GM19328 (cell line): ENCODE results near the gene GATAD2B.
"Not testable (repeated sequence)": the region's sequence is repeated elsewhere in the genome, so short reads cannot be mapped to it uniquely, and the experiment has no call there.

Experiments used
- ATAC-seq: cut with Tn5 transposase; IDR thresholded peaks from one replicate; pipeline ENCODE4 v1.9.1; 2021; ENCODE audit warnings: mild to moderate bottlenecking, moderate library complexity; ENCODE audit not compliant: unreplicated experiment

GATAD2B gene

GRCh38 chr1:153932156-153933131 is 9.7 kb upstream of the GATAD2B start:
- no peak for ATAC-seq

DNA sequence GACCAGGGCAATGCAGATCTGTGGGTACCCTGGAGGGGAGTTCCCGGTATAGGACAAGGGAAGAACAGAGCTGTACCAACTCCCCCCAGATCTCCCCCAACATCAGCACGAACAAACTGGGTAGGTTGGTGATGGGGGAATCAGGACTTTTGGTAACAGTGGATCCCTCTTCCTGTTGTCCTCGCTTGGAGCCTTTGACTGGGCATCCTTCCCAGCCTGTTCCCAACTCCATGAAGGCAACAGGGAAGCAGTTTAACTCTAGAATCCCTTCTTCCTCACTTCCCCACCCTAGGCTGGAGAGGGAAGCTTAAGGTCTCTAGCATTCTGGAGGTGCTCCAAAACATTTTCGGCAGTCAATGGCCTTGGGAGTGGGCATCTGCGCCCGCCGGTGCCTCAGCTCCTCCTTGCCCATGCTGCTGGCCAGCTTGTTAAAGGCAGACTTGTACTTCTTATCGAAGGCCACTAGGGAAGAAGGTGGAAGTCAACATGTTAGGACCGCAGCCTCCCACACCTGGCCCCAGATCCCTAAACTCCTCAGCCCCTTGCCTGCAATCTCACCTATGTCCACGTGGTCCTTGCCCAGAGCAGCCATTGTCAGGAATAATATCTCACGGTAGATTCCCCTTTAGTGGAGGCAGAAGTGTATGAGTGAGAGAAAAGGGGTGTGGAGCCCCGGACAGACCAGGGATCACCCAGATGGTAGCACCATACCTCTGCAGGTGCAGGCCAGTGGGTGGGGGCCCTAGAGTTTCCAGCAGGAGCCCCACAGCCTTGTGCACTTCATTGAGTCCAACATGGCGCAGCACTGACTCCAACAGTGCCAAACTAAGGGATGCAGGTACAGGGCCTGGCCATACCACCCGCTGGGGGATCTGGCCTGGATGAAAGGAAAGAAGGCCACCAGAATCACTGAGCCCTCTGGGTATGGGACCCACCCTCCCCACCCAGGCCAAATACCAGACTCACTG is 7.5 kb upstream of the GATAD2B start:
- no peak for ATAC-seq

- ATAC-seq, result no peak
Measured at GRCh38 chr1:153929426-153929825, 6.7 kb upstream of the GATAD2B start.

DNA sequence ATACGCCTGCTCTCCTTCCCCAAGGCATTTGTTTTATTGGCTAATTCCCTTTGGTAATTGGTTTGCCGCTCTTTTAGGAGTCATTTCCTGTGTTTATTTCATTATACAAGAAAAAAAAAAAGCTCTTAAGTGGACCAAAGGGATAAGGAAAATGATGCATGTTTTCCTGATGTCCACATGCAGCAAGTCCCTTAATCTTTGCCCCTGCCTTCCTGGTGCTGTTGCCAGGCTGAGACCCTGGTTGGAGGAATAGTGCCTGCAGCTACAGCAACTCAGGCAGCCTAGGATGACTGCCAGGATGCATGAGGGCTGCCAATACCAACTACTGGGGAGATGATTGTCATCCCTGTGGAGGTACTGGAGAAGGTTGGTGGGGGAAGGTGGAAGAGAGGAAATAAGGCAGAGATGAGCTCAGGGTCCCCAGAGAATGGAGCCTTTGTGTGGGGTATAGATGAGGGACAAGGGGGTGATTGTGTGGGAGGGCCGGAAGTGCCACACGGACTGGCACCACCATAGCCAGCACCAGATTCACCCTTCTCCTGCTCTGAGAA is 6.1 kb upstream of the GATAD2B start:
- ATAC-seq, result no peak

- no peak for ATAC-seq
Measured at GRCh38 chr1:153928245-153928644, 5.5 kb upstream of the GATAD2B start.

DNA sequence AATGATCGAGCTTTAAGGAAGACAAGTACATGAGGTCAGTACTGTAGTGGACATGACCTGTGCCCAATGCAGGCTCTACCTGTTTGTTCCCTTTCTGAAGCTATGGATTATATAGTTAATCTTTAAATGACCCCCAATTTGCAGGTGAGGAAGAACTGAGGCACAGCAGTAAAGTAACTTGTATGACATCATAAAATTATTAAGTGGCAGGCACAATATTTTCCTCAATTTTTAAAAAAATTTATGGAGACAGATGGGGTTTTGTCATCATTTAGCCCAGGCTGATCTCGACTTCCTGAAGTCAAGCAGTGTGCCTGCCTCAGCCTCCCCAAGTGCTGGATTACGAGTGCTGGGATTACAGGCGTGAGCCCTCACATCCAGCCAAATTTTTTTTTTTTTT is 3.6 kb upstream of the GATAD2B start:
- no peak for ATAC-seq

DNA sequence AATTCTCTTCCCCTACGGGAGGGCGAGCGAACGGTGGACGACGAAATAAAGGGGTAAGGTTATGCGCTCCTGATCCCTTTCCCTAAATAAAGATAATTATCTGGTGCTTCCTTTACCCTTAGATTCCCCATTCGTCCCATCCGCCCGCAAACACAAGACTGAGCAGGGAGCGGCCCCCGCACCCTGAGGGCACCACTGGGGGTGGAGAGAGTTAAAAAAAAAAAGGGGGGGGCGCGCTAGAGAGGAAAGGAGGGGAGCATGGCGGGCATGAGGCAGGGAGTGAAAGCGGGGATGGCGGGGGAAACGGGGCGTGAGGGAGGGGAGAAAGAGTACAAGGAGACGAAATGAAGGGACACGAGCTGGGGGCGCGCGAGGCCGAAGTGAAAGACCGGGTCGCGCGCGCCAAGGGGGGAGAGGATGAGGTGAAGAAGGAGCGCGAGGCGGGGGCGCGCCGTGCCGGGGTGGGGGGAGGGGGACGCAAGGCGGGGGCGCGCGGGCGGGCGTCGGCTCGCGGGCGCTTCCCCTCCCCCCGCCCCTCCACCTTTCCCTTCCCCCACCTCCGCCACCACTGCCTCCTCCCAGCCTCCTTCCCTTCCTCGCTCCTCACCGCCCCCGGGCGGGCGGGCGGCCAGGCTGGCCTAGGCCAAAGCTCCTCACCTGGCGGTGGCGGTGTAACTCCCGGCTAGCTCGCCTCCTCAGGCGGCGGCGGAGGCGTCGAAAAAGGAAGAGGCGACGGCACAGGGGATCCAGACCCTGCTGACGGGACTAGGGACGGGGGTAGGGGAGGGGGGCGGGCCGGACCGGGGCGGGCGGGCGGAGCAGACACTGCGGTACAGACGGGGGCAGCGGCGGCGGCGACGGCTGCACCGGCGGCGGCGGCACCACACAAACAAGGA is 448 bp downstream of the GATAD2B start:
- peak; percentile 19 for ATAC-seq

DNA sequence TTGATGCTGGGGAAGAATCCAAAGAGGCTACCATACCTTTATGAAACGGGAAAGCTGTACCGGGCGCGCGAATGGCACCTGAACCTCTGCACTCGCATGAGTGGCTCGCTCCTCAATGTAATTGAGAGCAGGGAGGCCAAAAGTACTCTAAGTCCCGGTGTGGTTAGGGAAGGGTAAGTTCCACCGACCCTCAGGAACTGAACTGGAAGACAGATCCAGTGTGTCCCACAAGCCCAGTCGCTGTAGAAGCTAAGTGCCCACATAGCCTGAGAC is 1.0 kb downstream of the GATAD2B start:
- ATAC-seq, result no peak

DNA sequence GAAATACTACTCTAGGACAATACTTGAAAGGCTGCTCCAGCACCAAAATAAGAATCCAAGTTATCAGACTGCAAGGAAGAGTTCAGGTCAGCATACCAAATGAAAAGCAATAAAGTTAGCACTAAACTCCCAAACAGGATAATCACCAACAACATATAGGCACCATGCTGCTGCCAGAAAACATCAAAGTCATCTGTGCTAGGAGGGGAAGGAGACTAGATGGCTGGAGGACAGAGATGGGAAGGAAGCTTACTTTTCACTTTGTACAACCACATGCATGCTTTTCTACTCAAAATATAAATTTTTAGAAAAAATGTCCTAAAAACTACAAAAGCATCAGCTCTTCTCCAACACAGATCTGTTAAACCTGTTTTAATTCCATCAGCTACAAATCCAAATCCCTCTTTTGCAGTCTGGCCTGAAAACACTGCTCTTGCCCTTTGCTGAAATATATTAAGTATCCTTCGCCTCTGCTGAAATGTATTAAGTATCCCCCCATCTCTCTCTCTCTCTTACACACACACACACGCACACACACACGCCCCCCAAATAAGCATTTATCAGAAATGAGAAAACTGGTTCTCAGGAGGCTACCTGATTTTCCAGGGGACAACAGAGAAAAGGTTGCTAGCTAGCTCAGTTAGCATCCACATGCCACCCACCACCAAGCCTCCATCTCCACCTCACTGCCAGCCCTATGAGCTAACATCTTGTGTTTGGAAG is 1.5 kb downstream of the GATAD2B start:
- ATAC-seq, result no peak

DNA sequence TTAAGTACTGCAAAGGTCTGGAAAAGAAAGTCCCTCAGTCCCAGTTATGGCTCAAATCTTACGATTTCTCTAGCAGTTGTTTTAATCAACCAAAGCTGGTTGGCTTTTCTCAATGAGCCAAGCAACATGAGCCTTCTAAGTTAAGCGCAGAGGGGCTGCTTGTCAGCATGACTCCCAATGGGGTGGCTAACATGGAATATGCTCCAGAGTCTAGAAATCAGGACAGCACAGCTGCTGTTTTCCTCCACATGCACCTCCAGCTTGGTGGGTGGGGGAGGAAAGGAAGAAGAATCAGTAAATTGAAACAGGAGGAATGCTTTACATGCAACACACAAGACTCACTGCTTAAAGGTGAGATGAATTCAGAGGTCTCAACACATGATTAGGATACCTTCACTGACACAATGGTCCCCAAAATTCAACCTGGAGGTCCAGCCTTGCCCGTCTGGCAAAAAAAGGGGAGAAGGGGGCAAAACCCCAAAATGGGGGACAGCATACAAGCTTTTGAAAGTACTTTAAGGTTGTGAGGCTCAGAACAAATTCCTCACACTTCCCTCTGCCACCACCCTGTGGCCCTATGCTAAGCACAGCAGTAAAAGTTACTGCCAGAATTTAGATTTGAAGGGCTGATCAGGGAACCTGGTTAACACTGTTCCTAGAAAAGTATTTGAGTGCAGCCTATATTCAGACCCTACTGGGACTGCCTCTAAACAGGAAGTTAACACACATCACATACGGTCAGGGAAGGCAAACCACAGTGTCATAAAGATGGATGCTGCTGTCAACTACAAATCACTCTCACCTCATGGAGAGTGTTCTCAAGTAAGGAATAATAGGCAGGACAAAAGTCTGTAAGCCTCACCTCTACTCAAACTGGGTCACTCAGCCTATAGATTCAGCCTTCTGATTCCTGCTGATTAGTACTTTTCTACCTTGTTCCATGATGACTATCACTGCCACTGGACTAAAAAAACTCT is 2.6 kb downstream of the GATAD2B start:
- no peak for ATAC-seq

DNA sequence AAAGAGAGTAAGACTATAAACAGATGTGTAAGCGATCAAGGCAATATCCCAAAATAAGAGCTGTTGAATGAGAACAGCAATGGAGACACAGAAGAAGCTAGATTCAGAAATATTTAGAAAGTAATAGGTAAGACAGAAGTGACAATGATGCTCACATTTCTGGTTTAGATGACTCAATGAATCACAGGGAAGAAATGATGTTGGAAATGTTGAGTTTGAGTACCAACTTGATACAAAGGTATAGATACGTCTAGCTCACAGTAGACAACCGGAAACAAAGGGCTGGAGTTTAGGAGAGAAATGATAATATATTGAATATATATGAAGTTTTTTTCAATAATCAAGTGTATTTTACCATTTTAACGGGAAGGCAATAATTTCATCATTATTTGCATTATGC is 6.5 kb downstream of the GATAD2B start:
- ATAC-seq, result no peak

- ATAC-seq, result no peak
Measured at GRCh38 chr1:153912349-153912748, 10.4 kb downstream of the GATAD2B start.

DNA sequence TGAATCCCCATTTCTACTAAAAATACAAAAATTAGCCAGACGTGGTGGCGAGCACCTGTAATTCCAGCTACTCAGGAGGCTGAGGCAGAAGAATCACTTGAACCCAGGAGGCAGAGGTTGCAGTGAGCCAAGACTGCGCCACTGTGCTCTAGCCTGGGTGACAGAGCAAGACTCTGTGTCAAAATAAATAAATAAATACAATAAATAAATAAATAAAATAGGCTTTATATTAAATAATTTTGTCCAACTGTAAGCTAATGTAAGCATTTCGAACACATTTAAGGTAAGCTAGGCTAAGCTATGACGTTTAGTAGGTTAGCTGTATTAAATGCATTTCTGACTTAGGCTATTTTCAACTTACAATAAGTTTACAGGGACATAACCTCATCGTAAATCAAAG is 12.2 kb downstream of the GATAD2B start:
- ATAC-seq, result not testable (repeated sequence)

DNA sequence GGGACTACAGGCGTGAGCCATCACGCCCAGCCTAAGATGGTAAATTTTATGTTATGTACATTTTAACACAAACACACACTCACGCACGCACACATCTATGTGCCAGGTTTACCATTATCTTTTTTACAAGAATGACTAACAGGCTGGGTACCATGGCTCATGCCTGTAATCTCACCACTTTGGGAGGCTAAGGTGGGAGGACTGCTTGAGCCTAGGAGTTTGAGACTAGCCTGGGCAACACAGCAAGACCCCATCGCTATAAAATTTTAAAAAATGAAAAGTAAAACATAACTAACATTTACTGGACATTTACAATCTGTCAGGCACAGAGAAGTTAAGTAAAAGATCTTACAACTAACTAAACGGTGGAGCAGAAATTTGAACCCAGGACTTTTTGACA is 14.7 kb downstream of the GATAD2B start:
- ATAC-seq, result no peak

- no peak for ATAC-seq
Measured at GRCh38 chr1:153907134-153907533, 15.6 kb downstream of the GATAD2B start.

DNA sequence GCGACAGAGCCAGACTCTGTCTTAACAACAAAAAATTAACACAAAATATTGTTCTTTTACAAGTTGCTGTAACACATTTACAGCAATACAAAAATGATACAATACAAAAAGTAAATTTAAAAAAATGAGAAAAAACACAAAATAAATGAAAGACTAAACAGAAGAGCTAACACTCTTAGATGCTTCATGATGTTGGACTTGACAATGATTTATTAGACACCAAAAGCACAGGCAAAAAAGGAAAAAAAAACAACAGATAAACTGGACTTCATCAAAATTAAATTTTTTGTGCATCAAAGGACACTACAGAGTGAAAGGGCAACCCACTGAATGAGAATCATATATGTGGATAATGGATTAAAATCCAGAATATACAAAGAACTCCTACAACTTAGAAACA is 16.4 kb downstream of the GATAD2B start:
- ATAC-seq, result no peak

- ATAC-seq, result not testable (repeated sequence)
Measured at GRCh38 chr1:153905908-153906307, 16.9 kb downstream of the GATAD2B start.

GRCh38 chr1:153903841-153904455 is 18.8 kb downstream of the GATAD2B start:
- no peak for ATAC-seq
